Muscle layer of colon (tissue), 2 donors: Measurements from ENCODE around the gene ELAC2.

Experiments used
- H3K27ac ChIP-seq: one replicate; pipeline ENCODE4 v1.7.0; 2013; ENCODE audit warnings: low read depth, mild to moderate bottlenecking, low read length, moderate library complexity
- H3K27me3 ChIP-seq, 2 donors: one replicate each; pipeline ENCODE4 v1.7.0; 2013; ENCODE audit warnings: low read length in 2 of 2, mild to moderate bottlenecking in 2 of 2; ENCODE audit not compliant: insufficient read depth in 2 of 2, control insufficient read depth in 1 of 2
- H3K36me3 ChIP-seq: one replicate; pipeline ENCODE4 v1.7.0; 2013; ENCODE audit warnings: mild to moderate bottlenecking, low read length; ENCODE audit not compliant: insufficient read depth
- H3K4me1 ChIP-seq: one replicate; pipeline ENCODE4 v1.7.0; 2013; ENCODE audit warnings: mild to moderate bottlenecking, low read length; ENCODE audit not compliant: insufficient read depth
- H3K4me3 ChIP-seq, 2 donors: one replicate each; pipeline ENCODE4 v1.7.0; 2013; ENCODE audit warnings: low read length in 2 of 2, low read depth in 1 of 2, mild to moderate bottlenecking in 1 of 2, moderate library complexity in 1 of 2
- H3K9ac ChIP-seq: one replicate; pipeline ENCODE4 v1.7.0; 2013; ENCODE audit warnings: low read length
- H3K9me3 ChIP-seq: one replicate; pipeline ENCODE4 v1.7.0; 2013; ENCODE audit warnings: mild to moderate bottlenecking, low read length
- donor health status: abdominal sarcoma.
- donor health status: Adenocarcinoma of cecum.

The ELAC2 gene

DNA sequence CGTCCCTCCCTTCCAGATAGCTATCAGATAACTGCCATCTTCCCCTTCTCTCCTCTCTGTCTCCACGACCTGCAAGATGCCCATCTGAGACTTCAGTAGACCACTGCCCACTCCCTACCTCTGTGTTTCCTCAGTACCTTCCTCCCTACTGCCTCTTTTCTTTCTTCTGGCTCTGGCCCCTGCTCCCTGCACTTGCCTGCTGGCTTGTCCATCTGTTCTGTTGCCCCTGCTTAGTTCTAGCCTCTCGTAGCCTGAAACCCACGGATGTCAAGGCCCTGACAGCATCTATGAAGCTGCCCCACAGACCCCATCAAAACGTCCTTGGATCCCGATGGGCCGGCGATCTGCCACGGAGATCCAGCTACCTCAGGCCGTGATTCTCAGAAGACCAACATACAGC is 53.0 kb downstream of the ELAC2 start:
- Histone ChIP-seq H3K27ac (no peak overlapping the region), H3K9me3 (no peaks in the 10 kb centered on the region), H3K9ac (no peak overlapping the region), H3K27me3 (no peaks in the 10 kb centered on the region), H3K36me3 (no peaks in the 10 kb centered on the region), H3K4me1 (no peaks in the 10 kb centered on the region), H3K4me3 (no peak overlapping the region)

DNA sequence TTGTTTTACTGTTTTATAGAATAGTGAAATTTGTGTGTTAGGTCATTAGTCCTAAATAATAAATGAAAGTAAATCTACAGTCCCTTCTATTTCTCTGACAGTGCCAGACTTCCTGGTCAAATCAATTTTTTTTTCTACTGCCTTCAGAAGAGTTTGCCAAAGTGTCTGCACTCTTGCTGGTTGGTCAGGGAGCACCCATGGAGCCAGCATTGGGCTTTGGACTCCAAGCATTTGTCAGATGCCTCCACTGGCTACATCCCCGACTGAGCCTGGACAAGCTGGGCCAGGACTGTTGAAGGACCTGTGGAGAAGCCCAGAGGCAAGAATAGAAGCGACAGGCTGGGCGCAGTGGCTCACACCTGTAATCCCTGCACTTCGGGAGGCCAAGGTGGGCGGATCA is 53.7 kb downstream of the ELAC2 start:
- no peak overlapping the region for H3K4me3 ChIP-seq
- H3K27me3 ChIP-seq = no peaks in the 10 kb centered on the region
- H3K4me1 ChIP-seq = no peaks in the 10 kb centered on the region
- H3K36me3 ChIP-seq = no peaks in the 10 kb centered on the region
- H3K9ac ChIP-seq = no peak overlapping the region
- H3K9me3 ChIP-seq = no peaks in the 10 kb centered on the region
- no peak overlapping the region for H3K27ac ChIP-seq

- no peaks in the 10 kb centered on the region for H3K4me1 ChIP-seq
- H3K27me3 ChIP-seq = no peaks in the 10 kb centered on the region
- no peaks in the 10 kb centered on the region for H3K9me3 ChIP-seq
- H3K36me3 ChIP-seq = no peaks in the 10 kb centered on the region
- H3K4me3 ChIP-seq = no peak overlapping the region
- no peak overlapping the region for H3K27ac ChIP-seq
- no peak overlapping the region for H3K9ac ChIP-seq
Measured at GRCh38 chr17:12963505-12963904, 54.3 kb downstream of the ELAC2 start.

GRCh38 chr17:12961655-12962054 is 56.2 kb downstream of the ELAC2 start:
- no peaks in the 10 kb centered on the region for H3K27me3 ChIP-seq
- no peaks in the 10 kb centered on the region for H3K4me1 ChIP-seq
- H3K9me3 ChIP-seq = no peaks in the 10 kb centered on the region
- no peaks in the 10 kb centered on the region for H3K36me3 ChIP-seq
- H3K27ac ChIP-seq = no peak overlapping the region
- H3K4me3 ChIP-seq = no peak overlapping the region
- H3K9ac ChIP-seq = no peak overlapping the region

- Histone ChIP-seq H3K9ac (no peak overlapping the region), H3K27me3 (no peaks in the 10 kb centered on the region), H3K9me3 (no peaks in the 10 kb centered on the region), H3K4me3 (no peak overlapping the region), H3K27ac (no peak overlapping the region), H3K4me1 (no peaks in the 10 kb centered on the region), H3K36me3 (no peaks in the 10 kb centered on the region)
Measured at GRCh38 chr17:12959441-12959840, 58.4 kb downstream of the ELAC2 start.

- no peaks in the 10 kb centered on the region for H3K27me3 ChIP-seq
- H3K4me1 ChIP-seq = no peaks in the 10 kb centered on the region
- no peak overlapping the region for H3K27ac ChIP-seq
- no peaks in the 10 kb centered on the region for H3K9me3 ChIP-seq
- no peaks in the 10 kb centered on the region for H3K36me3 ChIP-seq
- no peak overlapping the region for H3K4me3 ChIP-seq
- no peak overlapping the region for H3K9ac ChIP-seq
Measured at GRCh38 chr17:12958786-12959185, 59.0 kb downstream of the ELAC2 start.

- H3K27ac ChIP-seq = no peak overlapping the region
- no peaks in the 10 kb centered on the region for H3K4me1 ChIP-seq
- no peak overlapping the region for H3K4me3 ChIP-seq
- H3K9ac ChIP-seq = no peak overlapping the region
- H3K27me3 ChIP-seq = no peaks in the 10 kb centered on the region
- no peaks in the 10 kb centered on the region for H3K9me3 ChIP-seq
- no peaks in the 10 kb centered on the region for H3K36me3 ChIP-seq
Measured at GRCh38 chr17:12955521-12955920, 62.3 kb downstream of the ELAC2 start.

DNA sequence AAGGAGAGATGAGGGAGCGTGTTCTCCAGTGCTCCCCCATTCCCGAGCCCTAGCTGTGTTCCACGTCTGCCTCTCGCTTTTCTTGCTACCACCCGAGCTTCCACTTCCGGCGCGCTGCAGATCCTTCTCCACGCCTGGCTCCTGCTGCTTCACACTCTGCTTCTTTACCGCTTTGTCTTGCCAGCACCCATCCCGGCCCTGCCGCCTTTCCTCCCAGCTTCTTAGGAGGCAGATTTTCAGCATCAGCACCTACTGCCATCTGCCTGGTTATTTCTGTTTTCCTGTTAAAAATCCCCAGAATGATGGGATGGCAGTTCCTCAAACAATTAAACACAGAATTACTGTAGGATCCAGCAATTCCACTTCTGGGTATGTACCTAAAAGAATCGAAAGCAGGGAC is 64.7 kb downstream of the ELAC2 start:
- Histone ChIP-seq H3K27ac (no peak overlapping the region), H3K9ac (no peak overlapping the region), H3K4me3 (no peak overlapping the region), H3K9me3 (no peaks in the 10 kb centered on the region), H3K4me1 (no peaks in the 10 kb centered on the region), H3K27me3 (no peaks in the 10 kb centered on the region), H3K36me3 (no peaks in the 10 kb centered on the region)

- Histone ChIP-seq H3K27ac (no peak overlapping the region), H3K27me3 (no peaks in the 10 kb centered on the region), H3K9ac (no peak overlapping the region), H3K36me3 (no peaks in the 10 kb centered on the region), H3K9me3 (no peaks in the 10 kb centered on the region), H3K4me1 (no peaks in the 10 kb centered on the region), H3K4me3 (no peak overlapping the region)
Measured at GRCh38 chr17:12952012-12952411, 65.8 kb downstream of the ELAC2 start.

DNA sequence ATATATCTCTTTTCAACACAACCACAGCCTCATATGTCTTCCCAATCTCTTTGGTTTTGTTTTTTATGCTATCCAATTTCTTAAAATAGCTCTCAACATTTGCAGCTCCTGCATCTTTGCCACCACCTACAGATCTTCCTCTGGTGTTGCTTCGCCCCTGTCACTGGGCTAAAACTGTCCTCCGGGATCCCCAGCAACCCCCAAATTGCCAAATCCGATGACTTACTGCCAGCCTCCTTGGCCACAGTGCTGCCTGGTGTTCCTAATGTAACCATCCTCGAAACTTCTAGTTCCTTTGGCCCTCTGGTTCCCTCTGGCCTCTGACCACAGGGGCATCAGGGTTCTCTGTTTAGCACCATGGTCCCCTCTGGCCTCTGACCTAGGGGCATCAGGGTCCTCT is 70.8 kb downstream of the ELAC2 start:
- Histone ChIP-seq H3K9ac (no peak overlapping the region), H3K4me3 (no peak overlapping the region), H3K36me3 (no peaks in the 10 kb centered on the region), H3K27me3 (no peaks in the 10 kb centered on the region), H3K27ac (no peak overlapping the region), H3K9me3 (no peaks in the 10 kb centered on the region), H3K4me1 (no peaks in the 10 kb centered on the region)
